ENCODE data around the gene IL15RA. TPM values are rescaled to one million over a fixed set of nuclear protein-coding genes. Genes with fewer than 3 reads are reported as not detected.

The IL15RA gene
- total RNA-seq, 1 experiment from 2014 or later, result 1.9 TPM

DNA sequence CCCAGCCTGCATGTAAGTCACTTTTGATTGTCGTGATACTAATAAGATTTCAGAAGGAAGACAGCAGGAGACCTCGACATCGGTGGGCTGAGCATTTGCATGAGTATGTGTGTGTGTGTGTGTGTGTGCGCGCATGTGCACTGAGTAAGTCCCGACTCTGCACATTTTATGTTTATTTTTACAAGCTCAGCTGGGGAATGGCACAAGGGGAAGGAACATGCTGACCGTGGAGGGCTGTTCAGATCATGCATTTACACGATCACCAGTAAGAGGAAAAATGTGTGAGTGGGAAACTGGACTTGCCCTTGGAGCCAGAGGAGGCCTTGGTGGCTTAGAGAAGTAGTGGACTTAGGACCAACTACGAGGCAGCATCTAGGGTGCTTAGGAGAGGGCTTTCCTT, 43.5 kb upstream of the IL15RA start:
- DNase-seq (ENCODE audit: low spot score) (no peak), ATAC-seq (no peak)
- H3K27ac Mint-ChIP-seq, result no peak overlapping the region
- no peaks in the 10 kb centered on the region for H3K36me3 Mint-ChIP-seq
- H3K4me3 Mint-ChIP-seq, result no peak overlapping the region
- CTCF ChIA-PET, result no interaction called here
- H3K4me1 Mint-ChIP-seq, result no peaks in the 10 kb centered on the region
- POLR2A ChIA-PET, result no interaction called here
- TF ChIP-seq JUN (CRISPR knock-in tag; IDR thresholded peaks at IDR 0.05), result no peak
- no peaks in the 10 kb centered on the region; the same call in 1 of the 2 replicates for H3K27me3 Mint-ChIP-seq (ENCODE audit: low read depth)
- peaks cover 8% of the 10 kb centered on the region for H3K9me3 Mint-ChIP-seq

DNA sequence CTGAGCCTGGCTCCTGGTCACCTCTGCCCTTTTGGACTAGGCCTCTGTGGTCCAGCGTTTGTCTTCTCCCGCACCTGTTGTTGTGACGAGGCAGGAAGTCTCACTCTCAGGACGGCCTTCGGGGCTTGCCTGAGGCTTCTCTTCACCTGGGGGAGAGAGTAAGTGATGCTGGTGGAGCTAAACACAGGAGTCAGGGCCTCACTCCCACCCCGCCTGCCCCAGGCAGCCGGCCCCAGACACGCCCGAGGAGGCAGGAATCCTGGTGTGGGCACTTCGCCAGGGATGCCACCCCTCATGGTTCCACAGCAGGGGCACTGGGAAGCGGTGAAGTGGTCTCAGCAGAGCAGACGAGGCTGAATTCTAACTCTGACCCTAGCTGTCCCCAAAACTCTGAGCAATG, 42.5 kb upstream of the IL15RA start:
- H3K4me1 Mint-ChIP-seq, result no peaks in the 10 kb centered on the region
- no peak overlapping the region for H3K27ac Mint-ChIP-seq
- no peaks in the 10 kb centered on the region for H3K36me3 Mint-ChIP-seq
- H3K9me3 Mint-ChIP-seq, result peaks cover 8% of the 10 kb centered on the region
- POLR2A ChIA-PET, result no interaction called here
- H3K27me3 Mint-ChIP-seq (ENCODE audit: low read depth), result no peaks in the 10 kb centered on the region; the same call in 1 of the 2 replicates
- TF ChIP-seq NR1H2 (CRISPR knock-in tag; IDR thresholded peaks at IDR 0.05) (no peak), GTF2I (CRISPR knock-in tag; conservative IDR thresholded peaks at IDR 0.05) (no peak), CREM (CRISPR knock-in tag; IDR thresholded peaks at IDR 0.05) (no peak)
- TF ChIP-seq, protein P1, sequence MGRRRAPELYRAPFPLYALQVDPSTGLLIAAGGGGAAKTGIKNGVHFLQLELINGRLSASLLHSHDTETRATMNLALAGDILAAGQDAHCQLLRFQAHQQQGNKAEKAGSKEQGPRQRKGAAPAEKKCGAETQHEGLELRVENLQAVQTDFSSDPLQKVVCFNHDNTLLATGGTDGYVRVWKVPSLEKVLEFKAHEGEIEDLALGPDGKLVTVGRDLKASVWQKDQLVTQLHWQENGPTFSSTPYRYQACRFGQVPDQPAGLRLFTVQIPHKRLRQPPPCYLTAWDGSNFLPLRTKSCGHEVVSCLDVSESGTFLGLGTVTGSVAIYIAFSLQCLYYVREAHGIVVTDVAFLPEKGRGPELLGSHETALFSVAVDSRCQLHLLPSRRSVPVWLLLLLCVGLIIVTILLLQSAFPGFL (CRISPR knock-in tag; IDR thresholded peaks at IDR 0.05; ENCODE audit: borderline replicate concordance), result no peak
- H3K4me3 Mint-ChIP-seq, result no peak overlapping the region
- ATAC-seq, result no peak
- no peak for DNase-seq (ENCODE audit: low spot score)
- CTCF ChIA-PET, result no interaction called here

DNA sequence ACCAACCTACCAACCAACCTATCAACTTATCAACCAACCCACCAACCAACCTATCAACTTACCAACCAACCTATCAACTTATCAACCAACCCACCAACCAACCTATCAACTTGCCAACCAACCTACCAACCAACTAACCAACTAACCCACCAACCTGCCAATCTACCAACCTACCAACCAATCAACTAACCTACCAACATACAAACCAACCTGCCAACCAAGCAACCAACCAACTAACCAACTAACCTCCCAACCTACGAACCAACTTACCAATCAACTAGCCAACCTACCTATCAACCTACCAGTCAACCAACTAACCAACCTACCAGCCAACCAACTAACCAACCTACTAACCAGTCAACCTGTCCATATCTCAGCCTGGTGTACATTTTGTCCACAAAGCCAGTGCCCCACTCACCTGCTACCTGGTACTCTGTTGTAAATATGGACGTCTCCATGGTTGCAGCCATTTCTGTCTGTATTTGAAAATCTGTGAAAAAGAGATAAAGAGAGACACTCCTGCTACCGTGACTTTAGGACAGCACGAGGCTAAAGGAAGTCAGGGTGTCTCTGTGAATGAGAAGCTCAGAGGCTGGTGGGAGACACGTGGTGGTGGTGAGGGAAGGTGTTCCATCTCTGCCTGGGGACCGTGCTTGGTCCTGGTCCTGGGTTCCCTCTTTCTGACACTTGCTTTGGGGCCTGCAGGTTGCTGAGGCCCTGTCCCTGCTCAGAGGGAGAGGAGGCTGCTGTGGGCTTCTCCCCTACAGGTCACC, 41.9 kb upstream of the IL15RA start:
- TF ChIP-seq GTF2I (CRISPR knock-in tag; conservative IDR thresholded peaks at IDR 0.05) (no peak), ZBTB21 (CRISPR knock-in tag; IDR thresholded peaks at IDR 0.05; ENCODE audit: borderline replicate concordance) (no peak), SOX15 (CRISPR knock-in tag; IDR thresholded peaks at IDR 0.05) (no peak), ZNF671 (CRISPR knock-in tag; IDR thresholded peaks at IDR 0.05) (no peak), TEAD4 (CRISPR knock-in tag; IDR thresholded peaks at IDR 0.05) (no peak), CREB1 (CRISPR knock-in tag; IDR thresholded peaks at IDR 0.05) (no peak), RELA (CRISPR knock-in tag; IDR thresholded peaks at IDR 0.05; ENCODE audit: borderline replicate concordance) (no peak), SP1 (CRISPR knock-in tag; conservative IDR thresholded peaks at IDR 0.05) (no peak)
- TF ChIP-seq, protein P2, sequence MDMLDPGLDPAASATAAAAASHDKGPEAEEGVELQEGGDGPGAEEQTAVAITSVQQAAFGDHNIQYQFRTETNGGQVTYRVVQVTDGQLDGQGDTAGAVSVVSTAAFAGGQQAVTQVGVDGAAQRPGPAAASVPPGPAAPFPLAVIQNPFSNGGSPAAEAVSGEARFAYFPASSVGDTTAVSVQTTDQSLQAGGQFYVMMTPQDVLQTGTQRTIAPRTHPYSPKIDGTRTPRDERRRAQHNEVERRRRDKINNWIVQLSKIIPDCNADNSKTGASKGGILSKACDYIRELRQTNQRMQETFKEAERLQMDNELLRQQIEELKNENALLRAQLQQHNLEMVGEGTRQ (CRISPR knock-in tag; IDR thresholded peaks at IDR 0.05), result no peak
- TF ChIP-seq, protein P3, sequence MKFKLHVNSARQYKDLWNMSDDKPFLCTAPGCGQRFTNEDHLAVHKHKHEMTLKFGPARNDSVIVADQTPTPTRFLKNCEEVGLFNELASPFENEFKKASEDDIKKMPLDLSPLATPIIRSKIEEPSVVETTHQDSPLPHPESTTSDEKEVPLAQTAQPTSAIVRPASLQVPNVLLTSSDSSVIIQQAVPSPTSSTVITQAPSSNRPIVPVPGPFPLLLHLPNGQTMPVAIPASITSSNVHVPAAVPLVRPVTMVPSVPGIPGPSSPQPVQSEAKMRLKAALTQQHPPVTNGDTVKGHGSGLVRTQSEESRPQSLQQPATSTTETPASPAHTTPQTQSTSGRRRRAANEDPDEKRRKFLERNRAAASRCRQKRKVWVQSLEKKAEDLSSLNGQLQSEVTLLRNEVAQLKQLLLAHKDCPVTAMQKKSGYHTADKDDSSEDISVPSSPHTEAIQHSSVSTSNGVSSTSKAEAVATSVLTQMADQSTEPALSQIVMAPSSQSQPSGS (CRISPR knock-in tag; IDR thresholded peaks at IDR 0.05; ENCODE audit: borderline replicate concordance, low read depth), result no peak
- POLR2A ChIA-PET, result no interaction called here
- DNase-seq (ENCODE audit: low spot score), result no peak
- Mint-ChIP-seq H3K27ac (no peak overlapping the region), H3K4me3 (no peak overlapping the region), H3K27me3 (ENCODE audit: low read depth) (no peaks in the 10 kb centered on the region; the same call in 1 of the 2 replicates), H3K36me3 (no peaks in the 10 kb centered on the region), H3K9me3 (peaks cover 8% of the 10 kb centered on the region), H3K4me1 (no peaks in the 10 kb centered on the region)
- no peak for ATAC-seq
- CTCF ChIA-PET, result no interaction called here

DNA sequence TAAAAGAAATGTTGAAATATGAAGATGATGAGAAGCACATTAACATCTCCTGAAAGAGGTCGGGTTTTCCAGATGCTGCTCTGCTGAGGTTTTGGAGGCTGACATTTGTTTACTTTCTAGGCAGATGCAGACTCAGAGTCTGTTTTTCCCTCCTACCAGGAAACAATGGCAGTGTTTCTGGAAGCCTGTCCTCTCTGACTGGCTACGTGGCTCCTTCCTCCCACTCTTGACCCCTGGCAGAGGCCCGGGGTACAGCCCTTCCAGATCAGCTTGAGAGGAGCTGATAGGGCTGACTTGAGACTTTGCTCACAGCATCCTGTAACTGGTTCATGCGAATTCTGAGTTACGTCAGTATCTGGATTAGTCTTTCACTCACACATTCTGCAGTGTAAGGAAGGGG, 41.1 kb upstream of the IL15RA start:
- ATAC-seq, result no peak
- POLR2A ChIA-PET, result no interaction called here
- Mint-ChIP-seq H3K9me3 (peaks cover 8% of the 10 kb centered on the region), H3K27me3 (ENCODE audit: low read depth) (no peaks in the 10 kb centered on the region), H3K4me3 (no peak overlapping the region), H3K36me3 (no peaks in the 10 kb centered on the region), H3K27ac (no peak overlapping the region), H3K4me1 (0 out of 2 replicates have a peak, but pooled peaks cover 3% of the 10 kb centered on the region)
- no peak for TF ChIP-seq CREB1 (CRISPR knock-in tag; IDR thresholded peaks at IDR 0.05)
- no peak for TF ChIP-seq SP1 (CRISPR knock-in tag; conservative IDR thresholded peaks at IDR 0.05)
- TF ChIP-seq NFE2L1 (CRISPR knock-in tag; IDR thresholded peaks at IDR 0.05), result no peak
- TF ChIP-seq, protein P1 (CRISPR knock-in tag; IDR thresholded peaks at IDR 0.05; ENCODE audit: borderline replicate concordance), result no peak
- TF ChIP-seq, protein P4, sequence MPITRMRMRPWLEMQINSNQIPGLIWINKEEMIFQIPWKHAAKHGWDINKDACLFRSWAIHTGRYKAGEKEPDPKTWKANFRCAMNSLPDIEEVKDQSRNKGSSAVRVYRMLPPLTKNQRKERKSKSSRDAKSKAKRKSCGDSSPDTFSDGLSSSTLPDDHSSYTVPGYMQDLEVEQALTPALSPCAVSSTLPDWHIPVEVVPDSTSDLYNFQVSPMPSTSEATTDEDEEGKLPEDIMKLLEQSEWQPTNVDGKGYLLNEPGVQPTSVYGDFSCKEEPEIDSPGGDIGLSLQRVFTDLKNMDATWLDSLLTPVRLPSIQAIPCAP (CRISPR knock-in tag; IDR thresholded peaks at IDR 0.05), result no peak
- no peak for TF ChIP-seq ELF4 (CRISPR knock-in tag; IDR thresholded peaks at IDR 0.05; ENCODE audit: low read depth)
- no peak for TF ChIP-seq CBFB (CRISPR knock-in tag; IDR thresholded peaks at IDR 0.05; ENCODE audit: low read depth)
- no peak for TF ChIP-seq MYBL2 (CRISPR knock-in tag; IDR thresholded peaks at IDR 0.05)
- TF ChIP-seq, protein P5, sequence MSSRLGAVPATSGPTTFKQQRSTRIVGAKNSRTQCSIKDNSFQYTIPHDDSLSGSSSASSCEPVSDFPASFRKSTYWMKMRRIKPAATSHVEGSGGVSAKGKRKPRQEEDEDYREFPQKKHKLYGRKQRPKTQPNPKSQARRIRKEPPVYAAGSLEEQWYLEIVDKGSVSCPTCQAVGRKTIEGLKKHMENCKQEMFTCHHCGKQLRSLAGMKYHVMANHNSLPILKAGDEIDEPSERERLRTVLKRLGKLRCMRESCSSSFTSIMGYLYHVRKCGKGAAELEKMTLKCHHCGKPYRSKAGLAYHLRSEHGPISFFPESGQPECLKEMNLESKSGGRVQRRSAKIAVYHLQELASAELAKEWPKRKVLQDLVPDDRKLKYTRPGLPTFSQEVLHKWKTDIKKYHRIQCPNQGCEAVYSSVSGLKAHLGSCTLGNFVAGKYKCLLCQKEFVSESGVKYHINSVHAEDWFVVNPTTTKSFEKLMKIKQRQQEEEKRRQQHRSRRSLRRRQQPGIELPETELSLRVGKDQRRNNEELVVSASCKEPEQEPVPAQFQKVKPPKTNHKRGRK (CRISPR knock-in tag; IDR thresholded peaks at IDR 0.05; ENCODE audit: borderline replicate concordance), result no peak
- no peak for TF ChIP-seq FOXP1 (CRISPR knock-in tag; IDR thresholded peaks at IDR 0.05; ENCODE audit: borderline replicate concordance)
- no peak for DNase-seq (ENCODE audit: low spot score)
- CTCF ChIA-PET, result no interaction called here

Measured in WTC11 (cell line).